PC-9 (cell line): ENCODE results near the gene CDK11A.
"Not testable (repeated sequence)": the region's sequence is repeated elsewhere in the genome, so short reads cannot be mapped to it uniquely, and the experiment has no call there.

Experiments
- CTCF ChIP-seq: fragments of 200-600 bp; sonication (generic); conservative IDR thresholded peaks from 2 replicates; pipeline ENCODE4 v1.6.1; 2017; ENCODE audit warnings: mixed run types, antibody characterized with exemption, mild to moderate bottlenecking, moderate library complexity
- EZH2 ChIP-seq: fragments of 200-600 bp; sonication (generic); IDR thresholded peaks from 2 replicates; pipeline ENCODE4 v1.8.0; 2017; ENCODE audit warnings: antibody characterized with exemption, low read depth

DNA sequence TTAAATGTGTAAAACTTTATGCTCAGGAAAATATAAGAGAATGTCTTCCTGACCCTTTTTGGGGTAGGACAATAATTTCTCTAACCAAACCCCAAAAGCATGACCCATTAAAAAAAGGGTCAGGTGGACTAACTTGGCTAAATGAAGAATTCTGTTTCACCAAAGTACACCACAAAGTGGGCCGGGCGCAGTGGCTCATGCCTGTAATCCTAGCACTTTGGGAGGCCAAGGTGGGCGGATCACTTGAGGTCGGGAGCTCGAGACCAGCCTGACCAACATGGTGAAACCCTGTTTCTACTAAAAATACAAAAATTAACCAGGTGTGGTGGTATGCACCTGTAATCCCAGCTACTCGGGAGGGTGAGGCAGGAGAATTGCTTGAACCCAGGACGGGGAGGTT lies 34.6 kb downstream of the CDK11A start:
- not testable (repeated sequence) for TF ChIP-seq EZH2, CTCF
